ENCODE data around the gene TOPBP1. TPM values are rescaled to one million over a fixed set of nuclear protein-coding genes. Genes with fewer than 3 reads are reported as not detected.

The TOPBP1 gene
- total RNA-seq, 2 donors from 2014 or later, result 22.6 to 34.3 TPM

GRCh38 chr3:133575086-133575485 is 86.7 kb downstream of the TOPBP1 start:
- DNase-seq (no peak), ATAC-seq (no peak)
- peak overlapping the region; percentile 86 to 98 (median 94) for H3K27ac ChIP-seq
- peak overlapping the region; percentile 54 to 57 for H3K4me3 ChIP-seq
- intact Hi-C loops (cut with DNase I), result no loop called here
- TF ChIP-seq POLR2A (IDR thresholded peaks at IDR 0.05) (no peak), CTCF (IDR thresholded peaks at IDR 0.05) (no peak)
- no peaks in the 10 kb centered on the region for H3K27me3 ChIP-seq
- peaks cover 0 to 10% of the 10 kb centered on the region in 2 donors for H3K36me3 ChIP-seq (replicated peaks in 1 of 2; ENCODE audit: insufficient read depth in 1 of 2, low read depth in 2 of 2)
- 18 to 29% methylated on average over 4 of the region's 4 CpGs for WGBS, 2 donors
- peaks cover 57% of the 10 kb centered on the region for H3K4me1 ChIP-seq
- H3K9me3 ChIP-seq, result no peaks in the 10 kb centered on the region

GRCh38 chr3:133574260-133574881 is 87.4 kb downstream of the TOPBP1 start:
- no peaks in the 10 kb centered on the region for H3K9me3 ChIP-seq
- H3K4me1 ChIP-seq, result peaks cover 64% of the 10 kb centered on the region
- ATAC-seq, result peak; percentile 35
- WGBS, 2 donors, result 0% methylated on average over 7 to 52 of the region's 54 CpGs
- H3K27ac ChIP-seq, result peak overlapping the region; percentile 86 to 98 (median 94)
- H3K4me3 ChIP-seq, result peak overlapping the region; percentile 54 to 57
- DNase-seq, result peak; percentile 68 to 77 (median 72)
- TF ChIP-seq POLR2A (IDR thresholded peaks at IDR 0.05), result peak; percentile 64 to 81 (median 79)
- peak in 1 of 7 experiments; percentile 7 for TF ChIP-seq CTCF (IDR thresholded peaks at IDR 0.05)
- intact Hi-C loops (cut with DNase I), result no loop called here
- peaks cover 0 to 9% of the 10 kb centered on the region in 2 donors for H3K36me3 ChIP-seq (replicated peaks in 1 of 2; ENCODE audit: insufficient read depth in 1 of 2, low read depth in 2 of 2)
- H3K27me3 ChIP-seq, result no peaks in the 10 kb centered on the region

GRCh38 chr3:133573629-133574194 is 88.0 kb downstream of the TOPBP1 start, which contains the start of gene CDV3:
Gene CDV3, plus strand, starts transcription at chr3:133573686. Its CDS starts 359 bp downstream, at chr3:133574045.
- Histone ChIP-seq H3K4me3 (peak within 1 kb of the TSS; percentile 54 to 57), H3K27me3 (no peaks in the 10 kb centered on the region), H3K9me3 (no peaks in the 10 kb centered on the region), H3K27ac (peak within 1 kb of the TSS; percentile 90 to 98 (median 94)), H3K4me1 (peaks cover 62% of the 10 kb centered on the region), H3K36me3 (replicated peaks in 1 of 2; ENCODE audit: insufficient read depth in 1 of 2, low read depth in 2 of 2) (peaks cover 0 to 3% of the 10 kb centered on the region in 2 donors)
- DNase-seq (no peak), ATAC-seq (peak; percentile 41)
- TF ChIP-seq POLR2A (IDR thresholded peaks at IDR 0.05) (peak; percentile 76 to 85 (median 85)), CTCF (IDR thresholded peaks at IDR 0.05) (no peak)
- intact Hi-C loops (cut with DNase I), result no loop called here
- WGBS, 2 donors, result 2% methylated on average over 13 to 58 of the region's 81 CpGs

- H3K27me3 ChIP-seq, result no peaks in the 10 kb centered on the region
- DNase-seq, result peak; percentile 100
- ATAC-seq, result peak; percentile 88
- intact Hi-C loops (cut with DNase I), result no loop called here
- H3K9me3 ChIP-seq, result no peaks in the 10 kb centered on the region
- peak overlapping the region; percentile 90 to 98 (median 94) for H3K27ac ChIP-seq
- H3K36me3 ChIP-seq (replicated peaks in 1 of 2; ENCODE audit: insufficient read depth in 1 of 2, low read depth in 2 of 2), result peaks cover 0 to 3% of the 10 kb centered on the region in 2 donors
- no peak overlapping the region for H3K4me3 ChIP-seq
- H3K4me1 ChIP-seq, result peaks cover 56% of the 10 kb centered on the region
- TF ChIP-seq POLR2A (IDR thresholded peaks at IDR 0.05) (peak in 2 of 3 donors; percentile 68 to 77), CTCF (IDR thresholded peaks at IDR 0.05) (peak in 3 of 7 experiments; percentile 36 to 41 (median 37))
- 0 to 1% methylated on average over 32 to 33 of the region's 33 CpGs for WGBS, 2 donors
Observed at GRCh38 chr3:133573054-133573628, 88.6 kb downstream of the TOPBP1 start.
